Measurements from ENCODE around the gene TAMALIN. TPM values are rescaled to one million over a fixed set of nuclear protein-coding genes. Genes with fewer than 3 reads are reported as not detected.

TAMALIN gene
- total and polyA plus RNA-seq, 4 experiments from 2014 or later = 1.2 to 31.7 (median 17.9) TPM

GRCh38 chr12:52037248-52037861 lies 30.6 kb downstream of the TAMALIN start:
- peaks cover 0 to 2% (median 0%) of the 10 kb centered on the region in 8 donors for H3K9me3 Mint-ChIP-seq
- CTCF ChIA-PET (ENCODE audit: partially characterized antibody) = interaction anchor here (1.3 to 11.2 kb wide), 4 partner anchors 9 to 33 kb away, joined by 3 to 89 read pairs (median 3); partner anchors contain the start of gene ATG101
- peak overlapping the region; percentile 30 for H3K27ac ChIP-seq (ENCODE audit: low read depth, low read length)

GRCh38 chr12:52038447-52038846 lies 31.7 kb downstream of the TAMALIN start:
- peaks cover 0 to under 1% (median 0%) of the 10 kb centered on the region in 8 donors for H3K9me3 Mint-ChIP-seq
- H3K4me3 ChIP-seq (ENCODE audit: low read length in 2 of 2) = no peak overlapping the region
- no peak overlapping the region for H3K27ac ChIP-seq (ENCODE audit: low read depth, low read length)
- POLR2A ChIA-PET (ENCODE audit: partially characterized antibody) = interaction anchor here (0.5 to 2.4 kb wide), 3 partner anchors 12 to 29 kb away, joined by 3 to 11 read pairs (median 5); partner anchors contain the start of gene NR4A1
- no peaks in the 10 kb centered on the region for H3K36me3 ChIP-seq (ENCODE audit: insufficient read depth, low read length)
- H3K9me3 ChIP-seq (ENCODE audit: control insufficient read depth in 1 of 2, low read length in 2 of 2) = no peaks in the 10 kb centered on the region
- no peaks in the 10 kb centered on the region for H3K27me3 Mint-ChIP-seq
- peaks cover 14 to 69% (median 29%) of the 10 kb centered on the region in 4 donors for H3K4me1 Mint-ChIP-seq
- CTCF ChIA-PET (ENCODE audit: partially characterized antibody) = interaction anchor here (0.6 to 11.2 kb wide), 3 partner anchors 13 to 116 kb away, joined by 3 to 89 read pairs (median 4); partner anchors contain the start of gene ATG101
- intact Hi-C loops (cut with micrococcal nuclease) = no loop called here
- no peaks in the 10 kb centered on the region for H3K27me3 ChIP-seq (ENCODE audit: insufficient read depth, low read length)
- DNase-seq = no peak
- H3K27ac Mint-ChIP-seq = peak overlapping the region; percentile 83 to 94 (median 90)
- peak overlapping the region; percentile 36 to 86 (median 70) for H3K4me3 Mint-ChIP-seq
- no peaks in the 10 kb centered on the region for H3K36me3 Mint-ChIP-seq
- peaks cover 29% of the 10 kb centered on the region for H3K4me1 ChIP-seq (ENCODE audit: insufficient read depth, low read length)

More at GRCh38 chr12:52037248-52037861, 30.6 kb downstream of the TAMALIN start:
- Mint-ChIP-seq H3K4me1 (peaks cover 20 to 78% (median 36%) of the 10 kb centered on the region in 4 donors), H3K27ac (peak overlapping the region in 5 of 7 donors; percentile 70 to 94 (median 84)), H3K27me3 (no peaks in the 10 kb centered on the region), H3K4me3 (peak overlapping the region in 4 of 8 donors; percentile 9 to 61 (median 36)), H3K36me3 (no peaks in the 10 kb centered on the region)
- Histone ChIP-seq H3K4me3 (ENCODE audit: low read length in 2 of 2) (no peak overlapping the region), H3K36me3 (ENCODE audit: insufficient read depth, low read length) (no peaks in the 10 kb centered on the region), H3K4me1 (ENCODE audit: insufficient read depth, low read length) (peaks cover 32% of the 10 kb centered on the region), H3K27me3 (ENCODE audit: insufficient read depth, low read length) (no peaks in the 10 kb centered on the region), H3K9me3 (ENCODE audit: control insufficient read depth in 1 of 2, low read length in 2 of 2) (no peaks in the 10 kb centered on the region)
- intact Hi-C loops (cut with micrococcal nuclease) = loop anchor here (1.0 kb wide), 1 partner anchor 14 kb away; the partner anchor contains the start of gene NR4A1
- POLR2A ChIA-PET (ENCODE audit: partially characterized antibody) = interaction anchor here (1.4 to 2.4 kb wide), 5 partner anchors 12 to 33 kb away, joined by 6 to 12 read pairs (median 11); partner anchors contain the start of genes ATG101 and NR4A1
- no peak for DNase-seq

GRCh38 chr12:52041035-52041434 lies 34.3 kb downstream of the TAMALIN start:
- Mint-ChIP-seq H3K9me3 (no peaks in the 10 kb centered on the region), H3K4me1 (peaks cover 9 to 50% (median 25%) of the 10 kb centered on the region in 4 donors), H3K4me3 (no peak overlapping the region), H3K27ac (peak overlapping the region in 4 of 7 donors; percentile 60 to 90 (median 70)), H3K27me3 (no peaks in the 10 kb centered on the region), H3K36me3 (no peaks in the 10 kb centered on the region)
- Histone ChIP-seq H3K36me3 (ENCODE audit: insufficient read depth, low read length) (no peaks in the 10 kb centered on the region), H3K27ac (ENCODE audit: low read depth, low read length) (no peak overlapping the region), H3K27me3 (ENCODE audit: insufficient read depth, low read length) (no peaks in the 10 kb centered on the region), H3K4me1 (ENCODE audit: insufficient read depth, low read length) (peaks cover 27% of the 10 kb centered on the region), H3K4me3 (ENCODE audit: low read length in 2 of 2) (no peak overlapping the region), H3K9me3 (ENCODE audit: control insufficient read depth in 1 of 2, low read length in 2 of 2) (no peaks in the 10 kb centered on the region)
- ChIA-PET CTCF (ENCODE audit: partially characterized antibody) (interaction anchor here (0.9 to 11.2 kb wide), 3 partner anchors 10 to 60 kb away, joined by 3 to 89 read pairs (median 3); partner anchors contain the start of gene NR4A1), POLR2A (ENCODE audit: partially characterized antibody) (interaction anchor here (1.0 kb wide), 1 partner anchor 29 kb away, joined by 3 read pairs; the partner anchor contains the start of gene ATG101)
- DNase-seq = no peak
- intact Hi-C loops (cut with micrococcal nuclease) = no loop called here

- POLR2A ChIA-PET (ENCODE audit: partially characterized antibody) = interaction anchor here (1.0 kb wide), 1 partner anchor 28 kb away, joined by 3 read pairs; the partner anchor contains the start of gene ATG101
- H3K4me3 Mint-ChIP-seq = peak overlapping the region in 3 of 8 donors; percentile 57 to 74 (median 66)
- Histone ChIP-seq H3K9me3 (ENCODE audit: control insufficient read depth in 1 of 2, low read length in 2 of 2) (no peaks in the 10 kb centered on the region), H3K4me1 (ENCODE audit: insufficient read depth, low read length) (peaks cover 21% of the 10 kb centered on the region), H3K27me3 (ENCODE audit: insufficient read depth, low read length) (no peaks in the 10 kb centered on the region), H3K36me3 (ENCODE audit: insufficient read depth, low read length) (no peaks in the 10 kb centered on the region), H3K27ac (ENCODE audit: low read depth, low read length) (no peak overlapping the region), H3K4me3 (ENCODE audit: low read length in 2 of 2) (no peak overlapping the region)
- H3K4me1 Mint-ChIP-seq = peaks cover 9 to 43% (median 22%) of the 10 kb centered on the region in 4 donors
- no peaks in the 10 kb centered on the region for H3K36me3 Mint-ChIP-seq
- intact Hi-C loops (cut with micrococcal nuclease) = no loop called here
- DNase-seq = no peak
- no peaks in the 10 kb centered on the region for H3K27me3 Mint-ChIP-seq
- no peaks in the 10 kb centered on the region for H3K9me3 Mint-ChIP-seq
- CTCF ChIA-PET (ENCODE audit: partially characterized antibody) = interaction anchor here (0.9 to 11.2 kb wide), 2 partner anchors 9 to 17 kb away, joined by 3 to 89 read pairs; partner anchors contain the start of gene NR4A1
- H3K27ac Mint-ChIP-seq = peak overlapping the region in 6 of 7 donors; percentile 73 to 91 (median 88)
These were observed 35.0 kb downstream of the TAMALIN start for GRCh38 chr12:52041695-52042123.

GRCh38 chr12:52042706-52043385 lies 36.1 kb downstream of the TAMALIN start:
- intact Hi-C loops (cut with micrococcal nuclease) = no loop called here
- H3K36me3 Mint-ChIP-seq = no peaks in the 10 kb centered on the region
- H3K4me3 Mint-ChIP-seq = no peak overlapping the region

GRCh38 chr12:52043386-52044212 lies 36.9 kb downstream of the TAMALIN start:
- Histone ChIP-seq H3K36me3 (ENCODE audit: insufficient read depth, low read length) (no peaks in the 10 kb centered on the region), H3K4me3 (ENCODE audit: low read length in 2 of 2) (no peak overlapping the region), H3K27me3 (ENCODE audit: insufficient read depth, low read length) (no peaks in the 10 kb centered on the region), H3K4me1 (ENCODE audit: insufficient read depth, low read length) (peaks cover 16% of the 10 kb centered on the region), H3K9me3 (ENCODE audit: control insufficient read depth in 1 of 2, low read length in 2 of 2) (no peaks in the 10 kb centered on the region), H3K27ac (ENCODE audit: low read depth, low read length) (no peak overlapping the region)
- no peaks in the 10 kb centered on the region for H3K36me3 Mint-ChIP-seq
- peaks cover 9 to 37% (median 15%) of the 10 kb centered on the region in 4 donors for H3K4me1 Mint-ChIP-seq
- no peak for DNase-seq
- no peak overlapping the region for H3K4me3 Mint-ChIP-seq
- H3K27ac Mint-ChIP-seq = peak overlapping the region in 1 of 7 donors; percentile 76
- intact Hi-C loops (cut with micrococcal nuclease) = no loop called here
- no peaks in the 10 kb centered on the region for H3K27me3 Mint-ChIP-seq
- ChIA-PET CTCF (ENCODE audit: partially characterized antibody) (interaction anchor here (0.7 to 11.2 kb wide), 5 partner anchors 11 to 77 kb away, joined by 3 to 89 read pairs (median 4); no protein-coding TSS in a partner anchor), POLR2A (ENCODE audit: partially characterized antibody) (interaction anchor here (1.6 kb wide), 1 partner anchor 27 kb away, joined by 3 read pairs; the partner anchor contains the start of gene ATG101)
- no peaks in the 10 kb centered on the region for H3K9me3 Mint-ChIP-seq

More at GRCh38 chr12:52042706-52043385, 36.1 kb downstream of the TAMALIN start:
- peak overlapping the region in 2 of 7 donors; percentile 8 to 68 for H3K27ac Mint-ChIP-seq
- Histone ChIP-seq H3K27me3 (ENCODE audit: insufficient read depth, low read length) (no peaks in the 10 kb centered on the region), H3K27ac (ENCODE audit: low read depth, low read length) (no peak overlapping the region), H3K4me1 (ENCODE audit: insufficient read depth, low read length) (peaks cover 16% of the 10 kb centered on the region), H3K9me3 (ENCODE audit: control insufficient read depth in 1 of 2, low read length in 2 of 2) (no peaks in the 10 kb centered on the region), H3K4me3 (ENCODE audit: low read length in 2 of 2) (no peak overlapping the region), H3K36me3 (ENCODE audit: insufficient read depth, low read length) (no peaks in the 10 kb centered on the region)
- DNase-seq = no peak
- no peaks in the 10 kb centered on the region for H3K27me3 Mint-ChIP-seq
- H3K9me3 Mint-ChIP-seq = no peaks in the 10 kb centered on the region
- POLR2A ChIA-PET (ENCODE audit: partially characterized antibody) = interaction anchor here (1.6 kb wide), 1 partner anchor 27 kb away, joined by 3 read pairs; the partner anchor contains the start of gene ATG101
- CTCF ChIA-PET (ENCODE audit: partially characterized antibody) = interaction anchor here (1.4 to 11.2 kb wide), 3 partner anchors 10 to 24 kb away, joined by 4 to 89 read pairs (median 5); no protein-coding TSS in a partner anchor
- H3K4me1 Mint-ChIP-seq = peaks cover 9 to 42% (median 20%) of the 10 kb centered on the region in 4 donors
